NCI-H2029 (cell line): ENCODE data around the gene ZNF782.
"Not testable (repeated sequence)": the region's sequence is repeated elsewhere in the genome, so short reads cannot be mapped to it uniquely, and the experiment has no call there.

ENCODE experiments used
- DNase-seq: peaks from one replicate; lab custom pipeline; 2025; lab: John Stamatoyannopoulos, UW

Gene ZNF782

DNA sequence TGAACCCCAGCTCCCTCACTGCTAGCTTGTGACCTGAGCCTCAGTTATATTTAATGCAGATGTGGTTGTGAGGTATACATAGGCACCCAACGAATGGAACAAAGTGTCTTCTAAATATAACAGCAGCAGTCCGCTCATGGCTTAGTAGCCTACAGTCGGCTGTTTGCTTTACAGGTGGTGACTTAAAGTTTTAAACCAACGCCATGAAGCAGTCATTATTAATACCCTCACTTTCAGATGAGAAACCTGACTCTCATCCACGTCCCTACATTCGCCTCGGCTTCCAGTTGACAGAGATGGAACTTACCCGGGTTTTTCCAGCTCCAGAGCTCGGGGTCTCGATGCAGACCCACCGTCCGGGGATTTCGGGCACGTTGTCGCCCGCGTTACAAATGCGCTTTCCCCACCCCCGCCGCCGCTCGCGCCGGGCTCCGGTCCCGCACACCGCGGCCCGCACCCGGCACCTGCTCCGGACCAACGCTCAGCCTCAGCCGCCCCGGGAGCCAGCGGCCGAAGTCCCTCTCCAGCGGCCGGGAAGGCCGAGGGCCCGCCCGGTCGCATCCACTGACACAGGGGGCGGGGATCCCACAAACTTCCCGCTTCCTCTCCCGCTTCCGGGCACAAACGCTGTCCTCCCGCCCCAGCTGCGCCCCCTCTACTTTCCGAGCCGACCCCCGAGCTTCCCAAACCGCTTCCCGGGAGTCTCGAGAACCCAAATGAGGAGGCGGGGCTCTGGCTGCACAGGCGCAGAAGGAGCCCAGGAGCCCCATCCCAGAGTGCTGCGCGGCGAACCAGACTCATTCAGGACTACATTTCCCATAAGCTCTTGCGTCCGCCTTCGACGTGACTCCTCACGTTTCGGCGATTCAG, at the start of gene ZNF782:
Gene ZNF782, minus strand, starts transcription at position 734 of the 870 bp plus-strand sequence. CDS start 2,553 bp downstream, outside the sequence.
- DNase-seq: peak; percentile 93

GRCh38 chr9:96900010-96900409, 45.7 kb upstream of the ZNF782 start:
- not testable (repeated sequence) for DNase-seq

DNA sequence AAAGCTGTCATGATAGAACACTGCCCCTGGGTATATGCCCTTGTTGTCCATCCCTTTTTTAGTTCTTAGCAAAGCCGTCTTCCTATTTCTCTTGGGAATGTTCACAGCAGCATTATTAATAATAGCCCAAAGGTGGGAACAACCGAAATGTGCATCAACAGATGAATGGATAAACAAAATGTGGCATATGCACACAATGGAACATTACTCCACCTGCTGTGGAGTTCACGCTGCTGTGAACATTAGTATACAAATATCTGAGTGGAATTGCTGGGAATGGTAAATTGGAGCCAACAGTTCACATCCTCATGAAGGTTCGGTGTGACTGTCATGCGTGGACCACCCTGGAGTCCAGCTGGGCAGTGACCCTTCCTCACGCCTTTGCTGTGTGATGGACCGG, 37.8 kb upstream of the ZNF782 start:
- no peak for DNase-seq

DNA sequence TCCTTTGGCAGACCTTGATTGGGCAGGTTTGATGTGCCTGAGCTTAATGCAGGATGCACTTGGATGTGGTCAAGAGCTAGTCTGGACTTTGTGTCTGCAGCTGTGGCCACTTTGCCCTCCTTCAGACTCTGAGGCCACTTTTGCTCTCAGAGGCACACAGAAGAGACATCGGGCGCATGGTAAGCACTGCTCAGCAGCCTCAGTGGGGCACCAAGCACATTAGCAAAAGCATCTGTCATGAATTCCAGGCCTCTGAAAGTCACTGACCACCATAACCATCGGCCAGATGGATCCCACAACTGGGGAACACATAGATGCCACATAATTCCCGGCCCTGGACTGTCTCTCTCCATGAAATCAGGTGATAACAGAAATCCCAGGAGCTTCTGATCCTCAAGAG, 34.3 kb upstream of the ZNF782 start:
- DNase-seq: no peak

DNA sequence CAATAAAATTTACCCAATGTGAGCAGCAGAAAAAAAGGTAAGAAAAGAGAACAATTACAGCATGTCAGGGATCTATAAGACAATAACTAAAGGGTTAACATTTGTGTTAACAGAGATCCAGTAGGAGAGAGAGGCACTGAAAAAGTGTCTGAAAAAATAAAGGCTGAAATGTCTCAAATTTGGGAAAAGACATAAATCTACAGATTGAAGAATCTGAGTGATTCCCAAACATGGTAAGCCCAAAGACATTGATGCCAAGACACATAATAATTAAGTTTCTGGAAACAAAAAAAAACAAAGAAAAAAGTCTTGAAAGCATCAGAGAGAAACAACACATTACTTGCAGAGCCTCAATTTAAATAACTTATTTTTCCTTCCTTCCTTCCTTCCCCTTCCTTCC, 31.1 kb upstream of the ZNF782 start:
- no peak for DNase-seq

DNA sequence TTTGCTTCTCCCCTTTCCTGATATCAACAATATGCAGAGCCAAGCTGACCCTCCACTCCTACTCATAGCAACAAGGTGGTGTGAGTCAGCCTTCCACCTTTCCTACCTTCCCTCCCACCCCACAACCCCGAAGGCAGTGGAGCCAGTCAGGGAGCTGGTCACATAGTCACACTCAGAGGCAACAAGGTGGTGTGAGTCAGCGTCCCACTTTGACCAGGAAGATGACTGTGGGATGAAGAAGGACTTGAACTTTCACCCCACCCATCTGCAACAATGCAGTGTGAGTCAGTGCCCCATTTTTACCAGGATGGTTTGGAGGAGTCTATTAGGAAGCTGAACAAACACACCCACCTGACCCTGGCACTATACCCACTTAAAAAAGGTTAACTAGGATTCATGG, 30.1 kb upstream of the ZNF782 start:
- no peak for DNase-seq

GRCh38 chr9:96883922-96884321, 29.6 kb upstream of the ZNF782 start:
- DNase-seq: no peak

DNA sequence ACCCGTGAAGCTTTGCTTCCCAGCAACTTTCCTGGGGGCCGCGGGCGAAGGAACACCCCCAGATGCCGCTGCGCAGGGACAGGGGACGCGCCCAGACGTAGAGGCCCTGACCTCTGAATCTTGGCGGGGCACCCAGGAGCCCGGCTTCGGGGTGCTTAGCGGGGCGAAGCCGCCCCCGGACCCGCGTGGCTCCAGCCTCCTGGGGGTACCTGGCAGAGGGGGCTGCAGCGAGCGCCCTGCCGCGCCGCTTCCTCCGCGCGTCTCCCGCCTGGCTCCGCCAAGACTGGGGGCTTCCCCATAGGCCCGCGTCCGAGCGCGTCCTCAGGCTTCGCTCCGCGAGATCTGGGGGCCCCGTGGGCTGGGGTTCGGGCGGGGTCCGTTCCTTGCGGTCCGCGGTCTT, 23.0 kb upstream of the ZNF782 start:
- DNase-seq: no peak

GRCh38 chr9:96875461-96876142, 21.3 kb upstream of the ZNF782 start:
- peak; percentile 91 for DNase-seq

GRCh38 chr9:96874947-96875460, 20.7 kb upstream of the ZNF782 start:
- DNase-seq: peak; percentile 82

- DNase-seq: no peak
These were observed 20.0 kb upstream of the ZNF782 start for GRCh38 chr9:96874201-96874785.

DNA sequence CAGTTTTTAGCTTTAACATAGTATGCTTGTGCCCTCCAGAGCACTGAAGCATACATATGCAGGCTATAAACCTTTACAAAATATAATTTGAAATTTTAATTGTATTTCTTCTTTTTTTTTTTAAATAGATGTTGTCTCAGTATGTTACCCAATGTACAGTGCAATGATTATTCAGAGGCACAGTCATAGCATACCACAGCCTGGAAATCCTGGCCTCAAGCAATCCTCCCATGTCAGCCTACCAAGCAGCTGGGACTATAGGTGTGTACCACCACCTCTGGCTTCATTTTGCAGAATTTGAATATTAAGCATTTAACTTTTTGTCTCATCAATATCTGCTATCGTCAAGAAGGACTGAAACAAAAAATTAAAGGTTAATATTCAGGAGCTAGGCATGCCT, 16.9 kb upstream of the ZNF782 start:
- no peak for DNase-seq

- DNase-seq: peak; percentile 20
These were observed 14.4 kb upstream of the ZNF782 start for GRCh38 chr9:96868709-96869108.

GRCh38 chr9:96867079-96867804, 12.9 kb upstream of the ZNF782 start:
- no peak for DNase-seq

- not testable (repeated sequence) for DNase-seq
These were observed 10.9 kb upstream of the ZNF782 start for GRCh38 chr9:96865240-96865639.

GRCh38 chr9:96859461-96860198, 5.3 kb upstream of the ZNF782 start:
- no peak for DNase-seq

- DNase-seq: no peak
These were observed 4.4 kb upstream of the ZNF782 start for GRCh38 chr9:96858670-96859069.

- DNase-seq: peak; percentile 54
These were observed 3.8 kb upstream of the ZNF782 start for GRCh38 chr9:96858018-96858573.

GRCh38 chr9:96856363-96857286, 2.3 kb upstream of the ZNF782 start:
- peak; percentile 46 for DNase-seq
